NK-92 (cell line): ENCODE data around the gene BUD13.
A peak's percentile ranks its signal among the peaks of the same experiment; 100 is the strongest.
"Not testable (repeated sequence)": the region's sequence is repeated elsewhere in the genome, so short reads cannot be mapped to it uniquely, and the experiment has no call there.

Experiments used
- DNase-seq: peaks from one replicate; lab custom pipeline; 2025; ENCODE audit not compliant: unreplicated experiment; lab: John Stamatoyannopoulos, UW

BUD13 gene, protein sequence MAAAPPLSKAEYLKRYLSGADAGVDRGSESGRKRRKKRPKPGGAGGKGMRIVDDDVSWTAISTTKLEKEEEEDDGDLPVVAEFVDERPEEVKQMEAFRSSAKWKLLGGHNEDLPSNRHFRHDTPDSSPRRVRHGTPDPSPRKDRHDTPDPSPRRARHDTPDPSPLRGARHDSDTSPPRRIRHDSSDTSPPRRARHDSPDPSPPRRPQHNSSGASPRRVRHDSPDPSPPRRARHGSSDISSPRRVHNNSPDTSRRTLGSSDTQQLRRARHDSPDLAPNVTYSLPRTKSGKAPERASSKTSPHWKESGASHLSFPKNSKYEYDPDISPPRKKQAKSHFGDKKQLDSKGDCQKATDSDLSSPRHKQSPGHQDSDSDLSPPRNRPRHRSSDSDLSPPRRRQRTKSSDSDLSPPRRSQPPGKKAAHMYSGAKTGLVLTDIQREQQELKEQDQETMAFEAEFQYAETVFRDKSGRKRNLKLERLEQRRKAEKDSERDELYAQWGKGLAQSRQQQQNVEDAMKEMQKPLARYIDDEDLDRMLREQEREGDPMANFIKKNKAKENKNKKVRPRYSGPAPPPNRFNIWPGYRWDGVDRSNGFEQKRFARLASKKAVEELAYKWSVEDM

DNA sequence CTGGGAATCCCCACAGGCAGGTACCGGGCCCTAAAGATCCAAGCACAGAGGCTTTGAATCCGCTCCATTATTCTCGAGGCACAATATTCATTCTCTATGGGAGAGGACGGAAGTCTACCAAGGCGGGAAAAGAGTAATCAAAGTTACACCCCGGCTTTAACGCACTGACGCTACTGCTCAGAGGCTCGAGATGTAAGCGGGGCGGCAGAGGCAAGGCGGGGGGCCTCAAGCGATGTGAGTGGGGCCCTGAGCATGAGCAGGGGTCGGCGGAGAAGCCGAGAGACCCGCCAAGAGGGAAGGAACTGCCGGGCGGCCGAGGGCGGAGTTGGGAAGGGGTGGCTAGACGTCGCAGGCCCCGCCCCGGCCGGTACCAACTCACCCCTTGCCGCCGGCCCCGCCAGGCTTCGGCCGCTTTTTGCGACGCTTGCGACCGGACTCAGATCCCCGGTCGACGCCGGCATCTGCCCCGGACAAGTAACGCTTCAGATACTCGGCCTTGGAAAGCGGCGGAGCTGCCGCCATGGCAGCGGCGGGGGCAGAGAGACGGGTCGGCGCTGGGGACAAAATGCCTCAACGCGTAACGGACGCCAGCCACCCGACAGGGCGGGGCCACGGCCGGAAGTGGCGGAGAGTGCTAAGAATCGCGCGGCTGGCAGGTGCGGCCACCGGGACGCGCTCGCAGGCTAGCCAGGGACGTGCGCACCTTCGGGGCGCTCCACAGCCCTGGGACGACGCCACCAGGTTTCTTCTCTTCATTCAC lies at the start of gene BUD13:
TSS of gene BUD13 (minus strand) at position 545 of the 760 bp plus-strand sequence. CDS start at position 522, 23 bp downstream.
- peak; percentile 20 for DNase-seq

DNA sequence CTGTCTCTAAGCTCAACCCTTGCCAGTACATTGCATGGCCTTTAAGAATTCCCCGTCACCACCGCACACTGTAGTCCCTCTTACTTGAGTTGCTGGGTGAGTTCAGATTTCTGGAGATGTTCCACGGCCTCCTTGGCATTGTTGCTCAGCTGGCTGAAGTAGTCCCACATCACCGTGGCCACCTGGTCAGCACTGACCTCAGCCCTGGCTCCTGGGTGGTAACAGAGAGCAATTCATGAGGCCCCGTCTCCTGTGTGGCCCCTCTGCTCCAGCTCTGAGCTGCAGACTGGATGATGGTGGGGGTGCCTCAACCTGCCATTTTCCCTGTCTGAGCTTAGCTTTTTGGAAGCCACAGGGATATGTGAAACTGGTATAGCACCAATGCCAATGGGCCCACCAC lies 49.8 kb upstream of the BUD13 start:
- no peak for DNase-seq

DNA sequence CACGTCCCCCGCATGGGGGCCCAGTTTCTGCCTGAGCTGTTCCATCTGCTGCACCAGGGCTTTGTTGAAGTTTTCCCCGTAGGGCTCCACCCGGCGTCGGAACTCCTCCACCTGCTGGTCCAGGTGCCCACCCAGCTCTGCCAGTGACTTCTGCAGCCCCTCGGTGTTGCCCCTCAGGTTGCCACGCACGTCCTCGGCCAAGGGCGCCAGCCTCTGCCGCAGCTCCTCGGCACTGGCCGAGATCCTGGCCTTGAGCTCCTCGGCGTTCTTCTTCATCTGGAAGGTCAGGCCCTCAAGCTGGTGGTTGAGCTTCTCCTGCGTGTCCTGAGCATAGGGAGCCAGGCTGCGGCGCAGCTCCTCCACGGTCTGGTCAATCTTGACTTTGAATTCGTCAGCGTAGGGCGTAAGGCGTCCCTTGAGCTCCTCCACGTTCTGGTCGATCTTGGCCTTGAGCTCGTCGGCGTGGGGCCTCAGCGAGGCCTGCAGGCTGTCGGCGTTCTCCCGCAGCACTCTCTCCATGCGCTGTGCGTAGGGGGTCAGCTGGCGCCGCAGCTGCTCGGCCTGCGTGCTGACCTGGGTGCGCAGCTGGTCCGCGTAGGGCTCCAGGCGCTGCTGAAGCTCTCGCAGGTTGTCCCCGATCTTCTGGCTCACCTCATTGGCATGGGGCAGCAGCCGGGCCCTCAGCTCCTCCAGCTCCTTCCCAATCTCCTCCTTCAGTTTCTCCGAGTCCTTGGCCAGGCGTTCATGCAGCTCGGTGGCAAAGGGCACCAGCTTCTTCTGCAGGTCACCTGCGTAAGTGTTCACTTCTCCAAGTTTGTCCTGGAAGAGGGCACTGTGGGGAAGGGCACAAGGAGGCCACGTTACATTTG lies 48.5 kb upstream of the BUD13 start:
- DNase-seq, result no peak

DNA sequence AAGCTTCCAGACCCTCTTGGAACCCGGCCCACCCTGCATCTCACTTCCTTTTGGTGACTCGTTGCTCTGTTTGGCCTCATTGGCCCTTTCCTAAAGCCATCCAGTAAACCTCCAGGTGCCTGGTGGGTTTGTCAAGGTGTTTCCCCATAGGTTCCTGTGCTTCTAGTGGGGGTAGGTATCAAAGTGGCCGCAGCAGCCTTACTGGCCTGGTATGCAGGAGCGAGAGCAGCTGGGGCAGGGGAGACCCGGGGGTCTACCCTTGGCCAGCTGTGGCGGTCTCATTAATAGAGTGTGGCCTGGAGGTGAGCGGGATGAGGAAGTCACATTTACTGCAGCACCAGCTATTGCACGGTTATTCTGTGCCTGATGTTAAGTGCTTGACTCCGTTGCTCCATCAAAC lies 46.3 kb upstream of the BUD13 start:
- DNase-seq, result no peak

DNA sequence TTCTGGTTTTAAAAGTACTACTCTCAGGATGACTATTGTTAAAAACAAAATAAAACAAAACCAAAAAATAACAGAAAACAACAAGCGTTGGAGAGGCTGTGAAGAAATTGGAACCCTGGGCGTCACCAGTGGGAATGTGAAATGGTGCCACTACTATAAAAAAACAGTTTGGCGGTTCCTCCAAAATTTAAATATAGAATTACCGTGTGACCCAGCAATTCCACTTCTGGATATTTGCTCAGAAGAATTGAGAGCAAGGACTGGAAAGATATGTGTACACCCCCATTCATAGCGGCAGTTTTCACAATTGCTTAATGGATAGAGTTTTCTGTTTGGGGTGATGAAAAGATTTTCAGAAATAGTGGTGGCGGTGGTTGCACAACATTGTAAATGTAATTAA lies 41.7 kb upstream of the BUD13 start:
- no peak for DNase-seq

DNA sequence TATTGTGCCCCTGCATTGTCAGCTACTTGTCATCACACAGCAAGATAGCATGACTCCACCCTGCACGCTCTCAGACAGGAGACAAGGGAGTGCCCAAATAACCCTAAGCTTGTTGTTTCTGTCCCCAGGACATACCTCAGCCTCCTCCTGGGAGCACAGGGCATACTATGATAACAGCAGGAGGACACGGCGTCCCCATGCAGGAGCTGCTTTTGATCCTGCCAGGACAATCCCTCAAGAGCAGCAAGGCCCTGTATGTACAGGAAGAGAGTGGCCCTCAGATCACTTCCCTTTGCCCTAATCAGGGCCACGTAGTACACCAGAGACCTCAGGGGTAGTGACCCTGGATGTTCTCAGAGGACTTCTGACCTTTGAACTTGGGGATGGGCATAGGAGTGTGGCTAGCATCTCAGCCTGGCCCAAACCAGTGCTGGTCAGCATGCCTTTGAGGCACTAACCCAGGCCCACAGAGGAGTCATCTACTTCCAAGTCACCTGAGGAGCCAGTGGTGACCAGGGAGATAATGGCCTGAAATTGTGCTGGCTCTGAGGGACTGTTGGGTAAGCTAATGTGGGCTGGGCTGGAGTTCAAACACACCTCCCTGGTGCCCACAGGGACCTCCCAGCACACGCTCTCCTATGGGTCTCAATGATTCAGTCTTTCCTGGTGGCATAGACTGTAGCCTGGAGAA lies 41.1 kb upstream of the BUD13 start:
- DNase-seq, result no peak

DNA sequence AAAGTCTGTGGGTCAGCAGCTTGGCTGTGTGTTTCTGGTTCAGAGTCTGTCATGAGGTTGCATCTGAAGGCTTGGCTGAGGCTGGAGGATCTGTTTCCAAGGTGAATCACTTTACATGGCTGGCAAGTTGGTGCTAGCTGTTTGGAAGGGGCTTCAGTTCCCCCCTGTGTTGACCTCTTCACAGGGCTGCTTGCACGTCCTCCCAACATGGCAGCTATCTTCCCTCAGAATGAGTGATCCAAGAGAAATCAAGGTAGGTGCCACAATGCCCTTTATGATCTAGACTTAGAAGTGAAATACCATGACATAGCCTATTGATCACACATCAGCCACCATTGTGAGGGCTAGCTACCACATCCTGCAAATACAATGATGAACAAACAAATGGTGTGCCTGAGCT lies 40.4 kb upstream of the BUD13 start:
- DNase-seq, result no peak

DNA sequence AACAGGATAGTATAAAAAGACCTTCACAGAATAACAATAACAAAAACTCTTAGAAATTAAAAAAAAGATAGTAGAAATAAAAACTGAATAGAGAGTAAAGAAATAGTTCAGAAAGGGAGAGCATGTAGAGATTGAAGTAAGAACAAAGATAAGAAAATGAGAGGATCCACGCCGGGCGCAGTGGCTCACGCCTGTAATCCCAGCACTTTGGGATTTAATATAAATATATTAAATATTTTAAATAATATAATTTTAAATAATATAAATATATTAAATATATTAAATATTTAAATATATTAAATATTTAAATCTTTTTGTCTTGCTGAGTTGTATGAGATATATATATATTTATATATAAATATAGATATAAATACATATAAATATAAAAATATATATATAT lies 39.3 kb upstream of the BUD13 start:
- no peak for DNase-seq

DNA sequence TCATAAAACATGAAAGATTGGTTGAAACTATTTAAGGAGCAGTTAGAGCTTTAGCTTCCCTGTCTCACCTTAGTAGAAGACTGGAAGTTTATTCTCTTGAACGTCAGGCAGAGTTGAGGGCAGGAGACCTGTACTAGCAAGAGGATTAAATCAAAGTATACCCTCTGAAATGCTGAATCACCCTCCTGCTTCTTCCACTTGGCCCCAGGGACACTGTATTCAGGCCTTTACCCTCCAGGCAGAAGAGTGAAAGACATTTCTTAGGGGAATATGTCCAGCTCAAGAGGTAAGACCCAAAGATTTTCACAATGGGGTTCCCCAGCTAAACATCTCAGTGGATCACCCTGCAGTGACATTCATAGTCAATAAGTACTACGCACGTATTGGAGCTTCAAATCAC lies 38.4 kb upstream of the BUD13 start:
- DNase-seq, result no peak

DNA sequence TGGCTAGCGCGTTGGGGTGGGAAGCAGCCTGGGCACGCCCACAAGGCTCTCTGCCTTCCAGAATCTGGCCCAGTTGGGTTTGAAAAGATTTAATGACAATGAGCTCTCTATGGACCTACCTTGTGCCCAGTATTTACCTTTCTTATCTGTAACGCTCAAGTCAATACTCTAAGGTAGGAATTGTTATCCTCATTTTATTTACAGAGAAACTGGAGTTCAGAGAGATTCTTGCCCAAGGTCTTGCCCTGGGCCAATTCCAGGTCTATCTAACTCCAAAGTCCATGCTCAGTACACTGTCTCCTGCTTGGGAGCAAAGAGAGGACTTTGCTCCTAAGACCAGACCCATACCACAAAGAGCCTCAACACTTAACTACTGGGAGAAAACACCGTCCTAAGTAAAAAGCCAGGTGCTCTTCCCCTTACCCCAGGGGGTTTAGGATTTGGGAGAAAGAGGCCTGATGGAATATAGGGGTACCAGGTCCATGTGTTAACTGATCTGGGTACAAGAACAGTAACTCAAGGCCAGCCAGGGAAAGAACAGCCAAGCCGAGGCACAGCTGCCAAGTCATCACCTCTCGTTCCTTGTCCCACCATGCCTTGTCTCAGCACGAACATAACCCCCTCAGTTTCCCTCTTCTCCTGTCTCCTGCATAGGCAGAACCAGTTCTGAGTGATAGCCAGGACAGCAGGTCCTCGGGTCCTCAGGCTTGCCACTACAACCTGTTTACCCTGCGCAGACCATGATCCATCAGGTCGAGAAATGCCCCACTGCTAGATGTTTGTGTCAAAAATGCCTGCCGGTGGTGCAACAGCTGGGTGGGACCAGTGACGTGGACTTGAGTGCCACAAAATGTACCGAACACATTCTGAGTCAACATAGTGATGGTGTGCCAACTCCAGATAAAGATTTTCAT lies 35.7 kb upstream of the BUD13 start:
- DNase-seq, result no peak

DNA sequence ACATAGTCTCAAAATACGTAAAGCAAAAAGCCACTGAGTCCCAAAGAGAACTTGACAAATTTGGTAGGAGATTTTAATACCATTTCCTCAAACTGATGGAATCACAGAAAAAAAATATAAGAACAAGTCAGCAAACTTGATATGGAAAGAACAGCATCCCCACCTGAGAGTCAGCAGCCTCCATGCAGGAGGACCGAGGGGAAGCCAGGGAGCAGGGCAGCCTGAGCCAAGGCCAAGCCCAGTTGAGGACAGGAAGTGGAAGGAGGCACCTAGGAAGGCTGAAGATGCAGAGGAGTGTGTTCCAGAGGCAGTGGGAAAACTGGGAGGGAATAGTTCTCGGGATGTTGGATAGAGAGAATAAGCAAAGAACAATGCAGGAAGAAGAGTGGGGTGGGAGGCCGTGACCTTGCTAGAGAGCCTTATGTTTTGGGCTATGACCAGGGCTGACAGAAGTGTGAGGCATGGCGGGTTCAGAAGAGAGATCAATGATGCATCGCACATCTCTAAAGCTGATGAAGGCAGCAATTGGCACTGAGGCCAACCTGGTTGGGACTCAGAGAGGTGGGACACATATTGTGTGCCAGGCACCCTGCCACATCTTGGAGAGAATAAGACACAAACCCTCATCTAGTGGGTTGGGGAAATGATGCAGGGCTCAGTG lies 34.9 kb upstream of the BUD13 start:
- DNase-seq, result no peak

DNA sequence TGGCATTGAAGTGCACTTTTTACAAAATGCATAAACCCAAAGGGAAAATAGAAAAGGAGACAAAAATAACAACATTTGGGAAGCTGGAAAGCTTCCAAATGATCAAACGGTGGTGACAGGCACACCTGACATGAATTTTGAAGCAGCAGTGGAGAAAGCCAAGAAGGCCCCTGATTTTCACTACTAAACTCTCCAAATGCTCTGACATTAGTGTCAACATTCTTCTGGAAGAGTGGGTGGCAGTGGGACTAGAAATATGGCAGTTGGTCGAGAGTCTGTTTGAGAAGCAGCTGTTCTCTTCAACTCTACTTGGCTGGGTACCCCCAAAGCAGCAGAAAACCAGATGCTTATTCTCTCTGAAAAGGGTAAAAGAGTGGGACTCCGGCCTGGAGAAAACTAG lies 31.2 kb upstream of the BUD13 start:
- DNase-seq, result no peak

DNA sequence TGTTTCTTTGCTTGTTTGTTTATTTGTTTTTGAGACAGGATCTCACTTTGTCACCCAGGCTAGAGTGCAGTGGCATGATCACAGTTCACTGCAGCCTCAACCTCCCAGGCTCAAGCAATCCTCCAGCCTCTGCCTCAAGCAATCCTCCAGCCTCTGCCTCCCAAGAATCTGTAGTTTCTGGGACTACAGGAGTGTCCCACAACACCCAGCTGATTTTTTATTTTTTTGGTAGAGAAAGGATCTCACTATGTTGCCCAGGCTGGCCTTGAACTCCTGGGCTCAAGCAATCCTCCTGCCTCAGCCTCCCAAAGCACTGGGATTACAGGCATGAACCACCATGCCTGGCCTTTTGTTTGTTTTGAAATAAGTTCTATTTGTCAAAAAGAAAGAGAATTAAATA lies 28.9 kb upstream of the BUD13 start:
- not testable (repeated sequence) for DNase-seq

DNA sequence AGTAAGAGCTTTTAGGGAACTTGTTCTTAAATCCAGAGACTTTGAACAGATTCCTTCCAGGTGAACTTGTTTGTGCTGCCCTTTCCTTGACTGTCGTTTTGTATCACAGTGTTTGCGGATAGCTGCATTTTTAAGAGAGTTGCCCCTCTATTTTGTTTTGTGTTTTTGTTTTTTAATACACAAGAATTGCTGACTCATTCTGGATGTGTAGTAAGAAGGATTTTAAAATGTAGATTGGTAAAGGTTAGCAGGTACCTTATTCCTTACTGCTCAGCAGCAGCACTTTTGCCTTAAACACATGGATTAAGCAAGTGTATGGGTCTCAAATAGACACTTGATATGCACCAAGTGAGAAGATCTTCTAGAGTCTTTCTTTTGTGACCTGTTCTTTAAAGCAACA lies 27.8 kb upstream of the BUD13 start:
- DNase-seq, result no peak

DNA sequence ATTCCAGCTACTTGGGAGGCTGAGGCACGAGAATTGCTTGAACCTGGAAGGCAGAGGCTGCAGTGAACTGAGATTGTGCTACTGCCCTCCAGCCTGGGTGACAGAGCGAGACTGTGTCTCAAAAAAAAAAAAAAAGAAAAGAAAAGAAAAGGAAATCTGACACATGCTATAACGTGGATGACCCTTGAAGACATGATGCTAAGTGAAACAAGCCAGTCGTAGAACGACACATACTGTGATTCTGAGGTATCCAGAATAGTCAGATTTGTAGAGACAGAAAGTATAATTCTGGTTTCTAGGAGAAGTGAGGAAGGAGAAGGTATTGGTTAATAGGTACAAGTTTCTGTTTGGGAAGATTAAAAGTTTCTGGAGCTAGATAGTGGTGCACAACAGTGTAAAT lies 25.6 kb upstream of the BUD13 start:
- DNase-seq, result no peak

DNA sequence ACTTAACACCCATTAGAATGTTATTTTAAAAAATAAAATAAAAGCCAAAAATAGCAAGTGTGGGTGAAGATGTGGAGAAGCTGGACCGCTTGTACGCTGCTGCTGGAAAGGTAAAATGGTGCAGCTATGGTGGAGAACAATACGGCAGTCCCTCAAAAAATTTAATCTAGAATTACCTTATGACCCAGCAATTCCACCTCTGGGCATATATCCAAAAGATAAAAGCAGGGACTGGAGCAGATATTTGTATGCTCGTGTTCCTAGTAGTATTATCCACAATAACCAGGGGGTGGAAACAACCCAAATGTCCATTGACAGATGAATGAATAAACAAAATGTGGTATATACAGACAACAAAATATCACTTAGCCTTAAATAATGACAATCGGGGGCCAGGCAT lies 25.0 kb upstream of the BUD13 start:
- DNase-seq, result no peak

DNA sequence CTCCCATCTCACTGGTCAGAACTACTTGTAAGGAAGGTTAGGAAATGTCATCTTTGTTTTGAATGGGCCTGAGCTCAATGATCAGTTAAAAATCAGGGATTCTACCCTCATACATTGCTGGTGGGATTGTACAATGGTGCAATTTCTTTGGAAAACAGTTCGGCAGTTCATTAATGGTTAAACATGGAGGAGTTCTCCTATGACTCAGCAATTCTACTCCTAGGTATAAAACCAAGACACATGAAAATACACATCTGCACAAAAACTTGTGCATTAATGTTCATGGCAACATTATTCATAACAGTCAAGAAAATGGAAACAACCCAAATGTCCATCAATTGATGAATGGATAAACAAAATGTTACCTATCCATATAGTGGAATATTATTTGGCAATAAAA lies 23.8 kb upstream of the BUD13 start:
- DNase-seq, result no peak

DNA sequence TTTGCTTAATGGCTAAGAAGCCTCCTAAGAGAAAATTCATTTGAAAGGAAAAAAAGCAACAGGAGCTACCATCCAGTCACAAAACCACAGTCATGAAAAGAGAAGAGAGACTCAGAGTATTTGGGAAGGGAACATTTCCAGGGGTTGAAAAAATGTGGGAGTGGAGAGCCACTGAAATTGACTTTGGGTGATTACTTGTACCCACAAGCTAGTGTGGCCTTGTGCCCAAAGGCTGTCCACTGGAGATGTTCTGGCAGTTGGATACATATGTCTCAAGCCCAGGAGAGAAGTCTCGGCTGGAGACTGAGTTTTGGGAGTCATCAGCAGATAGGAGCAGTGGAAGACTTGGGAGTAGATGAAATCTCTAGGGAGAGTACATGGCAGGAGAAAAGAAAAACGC lies 22.1 kb upstream of the BUD13 start:
- DNase-seq, result no peak

DNA sequence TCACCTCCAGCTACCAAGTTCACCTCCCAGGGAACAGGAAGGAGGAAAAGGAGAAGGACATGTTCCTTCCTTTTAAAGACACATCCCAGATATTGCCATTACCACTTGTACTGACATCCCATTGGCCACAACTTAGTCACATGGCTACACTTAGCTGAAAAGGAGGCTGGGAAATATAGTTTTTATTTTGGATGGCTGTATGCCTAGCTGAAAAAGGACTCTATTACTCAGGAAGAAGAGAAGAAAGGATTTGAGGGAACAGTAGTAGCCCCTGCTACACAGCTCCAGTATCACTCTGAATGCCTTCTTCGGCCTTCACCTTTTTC lies 20.9 kb upstream of the BUD13 start:
- no peak for DNase-seq
